GM13977 (cell line): ENCODE results near the gene ST6GALNAC6.
A peak's percentile ranks its signal among the peaks of the same experiment; 100 is the strongest.

ENCODE experiments used
- DNase-seq: peaks from one replicate; pipeline ENCODE4 v3.0.0; 2012; ENCODE audit warnings: low spot score
- in situ Hi-C: fragments of 300-500 bp; cut with MboI; formaldehyde crosslinking; loops from one replicate; pipeline ENCODE4 v1.12.0; 2022; ENCODE audit warnings: low sequenced_read_pairs, low pct_unique_long_range_greater_than_20kb, mixed read lengths, inconsistent platforms; ENCODE audit not compliant: unreplicated experiment
- TF ChIP-seq, protein P1 (sequence below): IDR thresholded peaks from 2 replicates; pipeline ENCODE4 v1.5.1; 2012; ENCODE audit warnings: mild to moderate bottlenecking, control low read depth; ENCODE audit not compliant: insufficient read depth; ENCODE audit errors: extremely low read depth, missing control alignments

The ST6GALNAC6 gene

DNA sequence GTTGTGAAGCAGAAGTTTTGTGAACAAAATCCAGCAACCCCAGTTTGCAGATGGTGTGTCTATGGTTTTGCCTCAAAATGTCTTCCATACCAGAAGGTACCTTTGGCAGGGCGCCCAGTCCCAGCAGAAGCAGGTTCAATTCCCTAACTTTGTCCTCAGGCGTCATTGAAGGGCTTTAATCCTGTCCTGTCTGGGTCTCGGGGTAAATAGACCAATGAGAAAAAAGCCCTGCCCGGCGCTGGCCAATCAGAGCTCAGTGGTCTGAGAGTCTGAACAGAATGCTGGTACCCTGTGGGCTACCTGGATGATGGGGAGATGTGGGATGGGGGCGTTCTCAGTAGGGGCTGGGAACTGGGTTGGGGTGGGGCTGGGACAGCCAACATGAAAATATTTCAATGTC, 23.6 kb upstream of the ST6GALNAC6 start:
- in situ Hi-C loops, result loop anchor here (25.0 kb wide), 1 partner anchor 336 kb away; no protein-coding TSS in a partner anchor
- TF ChIP-seq, protein P1, sequence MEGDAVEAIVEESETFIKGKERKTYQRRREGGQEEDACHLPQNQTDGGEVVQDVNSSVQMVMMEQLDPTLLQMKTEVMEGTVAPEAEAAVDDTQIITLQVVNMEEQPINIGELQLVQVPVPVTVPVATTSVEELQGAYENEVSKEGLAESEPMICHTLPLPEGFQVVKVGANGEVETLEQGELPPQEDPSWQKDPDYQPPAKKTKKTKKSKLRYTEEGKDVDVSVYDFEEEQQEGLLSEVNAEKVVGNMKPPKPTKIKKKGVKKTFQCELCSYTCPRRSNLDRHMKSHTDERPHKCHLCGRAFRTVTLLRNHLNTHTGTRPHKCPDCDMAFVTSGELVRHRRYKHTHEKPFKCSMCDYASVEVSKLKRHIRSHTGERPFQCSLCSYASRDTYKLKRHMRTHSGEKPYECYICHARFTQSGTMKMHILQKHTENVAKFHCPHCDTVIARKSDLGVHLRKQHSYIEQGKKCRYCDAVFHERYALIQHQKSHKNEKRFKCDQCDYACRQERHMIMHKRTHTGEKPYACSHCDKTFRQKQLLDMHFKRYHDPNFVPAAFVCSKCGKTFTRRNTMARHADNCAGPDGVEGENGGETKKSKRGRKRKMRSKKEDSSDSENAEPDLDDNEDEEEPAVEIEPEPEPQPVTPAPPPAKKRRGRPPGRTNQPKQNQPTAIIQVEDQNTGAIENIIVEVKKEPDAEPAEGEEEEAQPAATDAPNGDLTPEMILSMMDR, result no peak
- DNase-seq, result no peak

DNA sequence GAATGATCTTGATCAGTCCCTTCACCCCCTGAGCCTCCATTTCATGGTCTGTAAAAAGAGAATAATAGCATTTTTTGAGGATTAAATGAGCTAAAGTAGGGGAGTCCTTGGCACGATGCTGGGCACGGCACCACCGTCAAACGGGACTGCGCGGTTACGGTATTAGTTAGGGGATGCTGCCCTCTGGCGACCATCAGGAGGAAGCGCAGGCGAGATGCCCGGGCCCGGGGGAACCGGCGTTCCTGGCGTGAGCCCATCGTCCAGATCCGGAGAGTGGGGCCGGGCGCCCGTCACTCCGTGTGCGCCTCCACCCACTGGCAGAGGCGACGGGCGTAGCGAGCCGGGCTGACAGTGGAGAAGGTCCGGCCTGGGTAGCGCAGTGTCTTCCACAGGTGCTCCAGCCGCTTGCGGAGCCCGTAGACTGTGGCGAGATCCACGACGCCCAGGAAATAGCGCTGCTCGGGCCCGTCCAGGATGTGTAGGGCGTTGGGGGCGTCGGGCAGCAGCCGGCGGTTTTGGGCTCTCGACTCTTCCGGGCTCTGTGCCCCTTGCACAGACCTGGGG, 22.2 kb upstream of the ST6GALNAC6 start:
- in situ Hi-C loops, result loop anchor here (25.0 kb wide), 1 partner anchor 334 kb away; no protein-coding TSS in a partner anchor
- DNase-seq, result peak; percentile 89
- TF ChIP-seq, protein P1, result peak; percentile 97

DNA sequence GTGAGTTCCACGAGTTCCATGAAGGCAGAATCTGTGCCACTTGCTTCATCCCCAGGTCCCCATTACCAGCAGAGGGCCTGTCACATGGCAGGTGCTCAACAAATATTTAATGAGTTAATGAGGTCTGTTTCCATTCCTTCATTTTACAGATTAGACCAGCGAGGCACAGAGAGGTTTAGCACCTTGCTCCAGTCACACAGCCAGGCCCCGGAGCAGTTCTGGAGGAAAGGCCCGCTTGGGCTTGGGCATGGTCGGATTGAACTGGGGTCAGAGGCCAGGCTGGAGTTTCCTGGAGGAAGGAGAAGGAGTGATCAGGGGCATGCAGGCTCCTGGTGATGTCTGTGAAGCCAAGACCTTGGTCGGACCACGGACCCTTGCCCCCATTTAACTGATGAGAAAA, 21.4 kb upstream of the ST6GALNAC6 start:
- in situ Hi-C loops, result loop anchor here (25.0 kb wide), 1 partner anchor 333 kb away; no protein-coding TSS in a partner anchor
- no peak for DNase-seq
- TF ChIP-seq, protein P1, result no peak

DNA sequence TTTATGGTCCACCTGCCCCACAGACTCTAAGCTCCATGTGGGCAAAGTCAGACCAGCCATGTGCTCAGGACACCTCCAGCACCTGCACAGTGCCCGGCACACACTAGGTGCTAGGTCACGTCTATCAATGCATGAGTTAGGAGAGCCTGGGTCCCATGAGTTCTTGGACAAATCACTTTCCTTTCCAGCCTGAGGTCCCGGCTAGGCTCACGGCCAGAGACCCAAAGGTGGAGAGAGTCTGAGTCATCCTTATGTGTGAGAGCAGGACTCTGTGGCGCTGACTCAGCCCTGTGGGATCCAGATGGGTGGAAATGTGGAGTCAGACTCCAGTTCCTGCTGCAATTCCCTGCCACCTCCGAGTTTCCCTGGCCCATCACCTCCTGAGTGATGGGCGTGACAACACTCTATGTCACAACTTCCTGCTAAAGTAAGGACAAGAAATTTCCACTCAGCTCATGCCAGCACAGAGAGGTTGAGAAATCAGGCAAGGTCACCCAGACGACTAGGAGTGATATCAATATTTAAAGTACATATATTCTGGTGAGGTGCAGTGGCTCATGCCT, 19.9 kb upstream of the ST6GALNAC6 start:
- in situ Hi-C loops, result loop anchor here (10.0 to 25.0 kb wide), 2 partner anchors 135 to 332 kb away; partner anchors contain the start of gene CDK9
- TF ChIP-seq, protein P1, result no peak
- DNase-seq, result no peak

DNA sequence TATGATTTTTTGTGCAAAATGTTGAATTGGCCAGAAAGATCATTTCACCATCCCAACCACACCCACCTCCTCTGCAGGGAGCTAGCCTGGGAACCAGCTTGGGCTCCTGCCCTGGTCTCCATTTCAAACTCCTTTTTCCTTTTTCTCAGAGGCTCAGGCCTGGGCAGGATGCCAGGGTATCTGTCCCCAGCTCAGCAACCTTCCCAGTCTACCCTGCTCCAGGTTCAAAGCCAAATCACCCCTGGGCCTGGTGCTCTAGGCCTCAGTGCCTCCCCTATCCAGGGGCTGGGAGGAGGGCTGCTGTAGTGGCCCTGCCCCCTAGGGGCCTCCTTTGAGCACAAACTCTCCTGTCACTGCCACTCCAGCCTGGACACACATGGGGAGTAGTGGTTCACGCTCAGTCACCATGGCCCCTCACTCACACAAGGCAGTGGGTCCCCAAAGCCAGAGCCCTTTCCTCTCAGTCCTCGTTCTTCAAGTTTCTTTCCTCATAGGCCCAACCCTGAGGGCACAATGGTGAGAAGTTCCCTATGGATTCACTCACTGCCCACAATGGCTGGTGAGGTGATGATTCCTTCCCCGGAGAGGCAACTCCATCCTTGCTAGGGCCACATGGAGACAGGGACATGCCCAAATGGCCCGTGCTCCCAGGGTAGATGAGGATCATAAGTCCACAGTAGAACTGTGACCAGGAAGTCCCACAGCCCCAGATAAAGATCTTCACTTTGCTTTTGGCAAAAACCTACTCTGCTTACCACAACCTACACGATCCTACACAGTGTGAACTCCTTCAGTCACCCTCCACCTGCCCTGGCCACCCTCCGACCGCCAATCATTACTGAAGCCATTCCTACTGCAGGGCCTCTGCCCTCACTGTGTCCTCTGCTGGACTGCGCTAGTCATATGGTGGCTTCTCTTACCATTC, 19.0 kb upstream of the ST6GALNAC6 start:
- TF ChIP-seq, protein P1, result peak; percentile 47
- in situ Hi-C loops, result loop anchor here (10.0 to 25.0 kb wide), 2 partner anchors 134 to 331 kb away; partner anchors contain the start of gene CDK9
- no peak for DNase-seq

DNA sequence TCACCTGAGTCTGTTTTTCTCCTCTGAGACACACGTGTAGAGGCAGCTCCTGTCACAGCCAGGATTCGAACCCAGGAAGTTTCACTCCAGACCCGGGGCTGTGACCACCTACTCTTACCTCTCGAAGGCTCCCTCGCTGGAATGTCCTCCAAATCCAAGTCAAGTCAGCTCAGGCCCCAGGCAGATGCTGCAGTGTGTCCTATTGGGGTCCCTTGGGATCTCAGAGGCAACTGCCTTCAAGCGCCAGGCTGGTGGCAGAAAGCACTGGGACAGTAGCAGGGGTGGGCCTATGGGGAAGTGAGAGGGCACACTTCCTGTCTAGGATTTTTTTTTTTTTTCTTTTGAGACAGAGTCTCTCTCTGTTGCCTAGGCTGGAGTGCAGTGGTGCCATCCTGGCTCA, 18.2 kb upstream of the ST6GALNAC6 start:
- in situ Hi-C loops, result loop anchor here (10.0 to 25.0 kb wide), 2 partner anchors 133 to 330 kb away; partner anchors contain the start of gene CDK9
- TF ChIP-seq, protein P1, result no peak

More for the DNA sequence above, 18.2 kb upstream of the ST6GALNAC6 start:
- DNase-seq, result no peak
